Choroid plexus epithelial cell (primary cell): ENCODE data around the gene INO80E.

Experiments
- DNase-seq: peaks from one replicate; pipeline ENCODE4 v3.0.0-alpha.2; 2010; ENCODE audit warnings: low read depth
- H3K4me3 ChIP-seq: 2 replicates; pipeline ENCODE4 v1.5.1; 2011; ENCODE audit warnings: low read depth, mild to moderate bottlenecking, control low read depth, low read length, moderate library complexity
- CTCF ChIP-seq: conservative IDR thresholded peaks from 2 replicates; pipeline ENCODE4 v1.5.1; 2011; ENCODE audit warnings: low read depth, mild to moderate bottlenecking, control low read depth, inconsistent platforms, low read length, moderate library complexity

The INO80E gene

DNA sequence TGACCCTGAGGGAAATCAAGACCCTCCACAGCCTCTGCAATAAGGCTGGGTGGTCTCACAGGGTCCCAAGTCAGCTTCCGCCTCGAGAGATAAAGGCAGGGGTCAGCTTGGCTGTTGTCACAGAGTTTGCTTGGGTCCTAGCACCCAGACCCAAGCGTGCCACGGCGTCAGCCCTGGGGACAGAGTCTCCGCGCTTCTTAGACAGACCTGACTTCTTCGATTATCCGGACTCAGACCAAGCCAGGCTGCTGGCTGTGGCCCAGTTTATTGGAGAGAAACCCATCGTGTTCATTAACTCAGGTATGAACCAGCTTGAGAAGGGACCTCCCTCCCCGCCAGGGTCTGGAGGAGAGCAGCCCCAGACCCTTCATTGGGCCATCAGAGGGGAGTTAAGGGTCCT is 27.5 kb downstream of the INO80E start:
- DNase-seq = no peak
- no peak overlapping the region for H3K4me3 ChIP-seq
- TF ChIP-seq CTCF = no peak

GRCh38 chr16:30024451-30024850 is 28.4 kb downstream of the INO80E start:
- no peak for DNase-seq
- H3K4me3 ChIP-seq = no peak overlapping the region
- no peak for TF ChIP-seq CTCF

- H3K4me3 ChIP-seq = no peak overlapping the region
- no peak for TF ChIP-seq CTCF
- no peak for DNase-seq
Observed at GRCh38 chr16:30025156-30025555, 29.1 kb downstream of the INO80E start.

GRCh38 chr16:30025574-30025973 is 29.5 kb downstream of the INO80E start:
- no peak for DNase-seq
- H3K4me3 ChIP-seq = no peak overlapping the region
- no peak for TF ChIP-seq CTCF

DNA sequence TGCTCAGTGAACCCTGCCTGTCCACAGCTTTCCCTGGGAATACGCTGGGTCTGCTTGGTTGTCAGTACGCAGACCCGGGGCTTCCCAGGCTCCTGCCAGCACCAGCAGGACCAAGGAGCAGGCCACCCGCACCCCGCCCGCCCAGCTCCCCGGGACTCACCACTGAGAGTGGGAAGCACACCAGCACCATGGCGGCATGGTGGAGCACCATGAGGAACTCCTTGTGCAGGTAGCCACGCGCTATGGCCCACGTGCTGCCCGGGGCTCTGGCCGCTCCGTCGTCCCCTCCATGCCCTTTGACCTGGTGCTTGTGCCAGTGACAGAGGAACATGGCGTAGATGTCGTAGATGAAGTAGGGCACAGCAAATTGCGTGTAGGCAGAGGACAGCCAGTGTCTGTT is 30.4 kb downstream of the INO80E start:
- TF ChIP-seq CTCF = no peak
- no peak for DNase-seq
- H3K4me3 ChIP-seq = no peak overlapping the region

DNA sequence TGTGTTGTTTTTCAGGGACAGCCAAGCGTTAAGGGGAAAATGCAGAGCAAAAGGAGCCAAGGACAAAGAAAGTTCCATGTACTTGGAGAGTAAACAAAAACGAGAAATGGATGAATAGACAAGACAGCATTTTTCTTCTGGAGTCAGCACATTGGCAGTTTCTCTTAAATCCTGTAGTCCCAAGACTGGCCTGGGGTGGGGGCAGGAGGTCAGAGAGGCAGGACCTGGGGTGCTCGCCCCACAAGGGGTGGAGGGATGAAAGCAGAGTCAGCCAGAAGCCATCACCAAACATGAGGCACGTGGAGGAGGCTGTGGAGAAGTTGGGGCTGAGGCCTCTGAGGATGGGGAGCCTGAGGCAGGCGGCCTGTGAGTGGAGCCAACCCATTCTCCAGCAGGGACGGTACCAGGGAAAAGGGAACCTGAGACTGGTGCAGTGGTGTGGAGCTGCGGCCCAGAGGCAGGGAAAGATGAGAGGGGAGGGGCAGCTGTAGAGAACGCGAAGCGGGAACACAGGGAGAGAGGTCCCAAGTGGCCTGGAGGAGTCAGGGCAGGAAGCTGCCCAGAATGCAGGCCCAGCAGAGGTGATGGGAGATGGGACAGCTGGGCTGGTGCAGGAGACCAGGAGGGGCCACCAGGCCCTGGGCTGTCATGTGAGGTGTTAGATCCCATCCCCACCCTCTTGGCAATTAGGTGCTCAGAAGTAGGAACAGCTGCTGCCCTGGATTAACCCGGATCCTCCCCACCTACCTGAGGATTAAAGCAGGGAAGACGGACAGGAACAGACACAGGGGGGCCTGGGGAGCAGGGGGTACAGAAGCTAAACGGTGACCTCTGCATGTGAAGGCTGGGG is 31.8 kb downstream of the INO80E start:
- no peak overlapping the region for H3K4me3 ChIP-seq
- TF ChIP-seq CTCF = no peak
- DNase-seq = no peak
